ENCODE results near the gene KDM2B.
A peak's percentile ranks its signal among the peaks of the same experiment; 100 is the strongest.

Gene KDM2B

GRCh38 chr12:121453629-121454028 is 127.2 kb downstream of the KDM2B start:
- no peak for DNase-seq

- DNase-seq, result no peak
Observed at GRCh38 chr12:121452985-121453360, 127.8 kb downstream of the KDM2B start.

- no peak for DNase-seq
Observed at GRCh38 chr12:121452340-121452984, 128.4 kb downstream of the KDM2B start.

- no peak for DNase-seq
Observed at GRCh38 chr12:121451961-121452339, 128.9 kb downstream of the KDM2B start.

- DNase-seq, result no peak
Observed at GRCh38 chr12:121448771-121449315, 132.0 kb downstream of the KDM2B start.

GRCh38 chr12:121446750-121447149 is 134.1 kb downstream of the KDM2B start:
- no peak for DNase-seq

- no peak for DNase-seq
Observed at GRCh38 chr12:121444842-121445202, 136.0 kb downstream of the KDM2B start.

GRCh38 chr12:121443911-121444841 is 136.6 kb downstream of the KDM2B start:
- no peak for DNase-seq

- DNase-seq, result peak; percentile 76
Observed at GRCh38 chr12:121443193-121443870, 137.5 kb downstream of the KDM2B start.

GRCh38 chr12:121442028-121442948 is 138.5 kb downstream of the KDM2B start:
- no peak for DNase-seq

GRCh38 chr12:121441555-121441954 is 139.3 kb downstream of the KDM2B start:
- DNase-seq, result no peak

GRCh38 chr12:121440768-121441167 is 140.1 kb downstream of the KDM2B start:
- DNase-seq, result no peak

GRCh38 chr12:121439715-121440114 is 141.1 kb downstream of the KDM2B start:
- no peak for DNase-seq

GRCh38 chr12:121438905-121439304 is 141.9 kb downstream of the KDM2B start:
- DNase-seq, result no peak

GRCh38 chr12:121436706-121437105 is 144.1 kb downstream of the KDM2B start:
- no peak for DNase-seq

GRCh38 chr12:121432740-121433480 is 147.9 kb downstream of the KDM2B start:
- DNase-seq, result no peak

- no peak for DNase-seq
Observed at GRCh38 chr12:121430833-121431415, 149.9 kb downstream of the KDM2B start.

- no peak for DNase-seq
Observed at GRCh38 chr12:121428883-121429282, 151.9 kb downstream of the KDM2B start.

GRCh38 chr12:121427556-121428050 is 153.2 kb downstream of the KDM2B start:
- no peak for DNase-seq

- no peak for DNase-seq
Observed at GRCh38 chr12:121424624-121424975, 156.2 kb downstream of the KDM2B start.
